NT2/D1 (cell line): Measurements from ENCODE around the gene SIKE1.
A peak's percentile ranks its signal among the peaks of the same experiment; 100 is the strongest.

Experiments used
- DNase-seq: peaks from one replicate; pipeline ENCODE4 v3.0.0-alpha.2; 2011; ENCODE audit warnings: low read depth, low spot score
- H3K27me3 ChIP-seq: 2 replicates; pipeline ENCODE4 v1.6.0; 2011; ENCODE audit warnings: mild to moderate bottlenecking; ENCODE audit not compliant: insufficient read length, insufficient read depth
- H3K36me3 ChIP-seq: 2 replicates; pipeline ENCODE4 v1.6.1; 2011; ENCODE audit warnings: mild to moderate bottlenecking, low read length, mixed read lengths; ENCODE audit not compliant: insufficient read depth, insufficient read length
- H3K4me1 ChIP-seq: 2 replicates; pipeline ENCODE4 v1.5.1; 2011; ENCODE audit not compliant: insufficient read depth, insufficient read length
- H3K4me3 ChIP-seq: 2 replicates; pipeline ENCODE4 v1.5.1; 2011; ENCODE audit warnings: low read depth; ENCODE audit not compliant: insufficient read length
- H3K9ac ChIP-seq: 2 replicates; pipeline ENCODE4 v1.6.0; 2011; ENCODE audit warnings: low read depth; ENCODE audit not compliant: insufficient read length
- H3K9me3 ChIP-seq: 2 replicates; pipeline ENCODE4 v1.5.1; 2011; ENCODE audit warnings: mild to moderate bottlenecking, low read length; ENCODE audit not compliant: insufficient read depth
- SUZ12 ChIP-seq: IDR thresholded peaks from 2 replicates; pipeline ENCODE4 v1.6.1; 2011; ENCODE audit not compliant: insufficient read length, insufficient read depth; ENCODE audit errors: extremely low read depth
- YY1 ChIP-seq: IDR thresholded peaks from 2 replicates; pipeline ENCODE4 v1.6.1; 2011; ENCODE audit not compliant: insufficient read length, insufficient read depth
- ZNF274 ChIP-seq: IDR thresholded peaks from 2 replicates; pipeline ENCODE4 v1.6.1; 2011; ENCODE audit warnings: mild to moderate bottlenecking, low read depth, low read length

SIKE1 gene

DNA sequence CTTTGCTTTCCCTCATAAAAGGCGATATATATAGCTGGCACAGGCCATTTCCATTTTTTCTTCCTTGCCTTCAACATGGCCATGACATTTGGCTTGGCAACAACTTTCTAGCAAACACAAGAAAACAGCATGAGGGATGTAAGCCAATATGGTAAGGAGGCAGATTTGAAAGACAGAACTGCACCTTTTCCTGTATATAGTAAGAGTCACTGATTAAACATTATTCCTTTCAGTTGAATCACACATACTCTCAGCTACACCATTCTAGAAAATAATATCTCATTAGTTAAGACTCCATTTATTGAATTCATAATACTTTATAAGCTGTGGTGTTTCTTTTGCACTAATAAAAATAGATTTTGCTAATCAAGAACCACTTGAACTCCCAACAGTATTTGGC is 9.5 kb downstream of the SIKE1 start:
- no peak for DNase-seq
- Histone ChIP-seq H3K9ac (no peak overlapping the region), H3K27me3 (no peaks in the 10 kb centered on the region), H3K4me1 (no peaks in the 10 kb centered on the region), H3K4me3 (no peak overlapping the region), H3K36me3 (peaks cover 72% of the 10 kb centered on the region), H3K9me3 (no peaks in the 10 kb centered on the region)
- no peak for TF ChIP-seq SUZ12
- TF ChIP-seq YY1: no peak
- no peak for TF ChIP-seq ZNF274

DNA sequence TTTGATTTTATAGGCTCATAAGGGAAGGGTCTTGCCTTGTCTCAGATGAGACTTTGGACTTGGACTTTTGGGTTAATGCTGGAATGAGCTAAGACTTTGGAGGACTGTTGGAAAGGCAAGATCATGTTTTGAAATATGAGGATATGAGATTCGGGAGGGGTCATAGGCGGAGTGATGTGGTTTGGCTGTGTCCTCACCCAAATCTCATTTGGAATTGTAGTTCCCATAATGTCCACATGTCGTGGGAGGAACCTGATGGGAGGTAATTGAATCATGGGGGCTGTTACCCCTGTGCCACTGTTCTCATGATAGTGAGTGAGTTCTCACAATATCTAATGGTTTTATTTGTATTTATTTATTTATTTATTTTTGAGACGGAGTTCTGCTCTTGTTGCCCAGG is 15.8 kb downstream of the SIKE1 start:
- peaks cover 9% of the 10 kb centered on the region for H3K36me3 ChIP-seq
- no peak for DNase-seq
- peaks cover 9% of the 10 kb centered on the region; the same call in 1 of the 2 replicates for H3K9me3 ChIP-seq
- no peaks in the 10 kb centered on the region for H3K4me1 ChIP-seq
- no peak overlapping the region for H3K9ac ChIP-seq
- H3K4me3 ChIP-seq: no peak overlapping the region
- H3K27me3 ChIP-seq: no peaks in the 10 kb centered on the region
- no peak for TF ChIP-seq ZNF274
- no peak for TF ChIP-seq YY1
- TF ChIP-seq SUZ12: no peak

DNA sequence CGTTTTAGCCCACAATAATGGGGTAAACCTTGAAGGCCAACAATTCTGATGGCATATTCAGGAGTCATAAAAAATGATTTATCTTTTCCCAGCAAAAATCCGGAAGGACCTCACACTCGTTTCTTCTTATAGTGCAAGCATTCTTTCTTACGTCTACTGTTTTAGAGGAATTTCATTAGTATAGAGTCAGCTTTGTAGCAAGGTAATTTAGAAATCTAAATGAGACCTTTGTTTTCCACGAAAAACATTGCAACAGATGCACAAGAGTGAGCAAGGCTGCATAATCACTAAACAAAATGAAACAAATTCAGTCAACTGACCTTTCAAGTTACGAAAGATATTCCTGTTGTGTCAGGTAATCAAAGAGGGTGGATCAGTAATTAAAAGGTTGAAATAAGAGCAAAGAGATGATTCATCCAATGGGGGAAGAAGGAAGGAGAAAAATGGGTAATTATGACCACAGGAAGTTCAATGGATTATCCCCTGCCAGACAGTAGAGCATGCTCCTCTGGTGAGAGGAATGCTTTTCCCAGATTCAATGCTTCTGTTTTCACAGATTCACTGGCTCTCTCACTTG is 22.1 kb downstream of the SIKE1 start:
- Histone ChIP-seq H3K9me3 (no peaks in the 10 kb centered on the region), H3K27me3 (no peaks in the 10 kb centered on the region), H3K9ac (peak overlapping the region; percentile 100), H3K4me1 (no peaks in the 10 kb centered on the region), H3K4me3 (no peak overlapping the region), H3K36me3 (peaks cover 29% of the 10 kb centered on the region)
- TF ChIP-seq SUZ12 (no peak), ZNF274 (no peak), YY1 (no peak)
- DNase-seq: no peak

GRCh38 chr1:114757455-114758255 is 22.8 kb downstream of the SIKE1 start, which contains the start of gene CSDE1:
CSDE1 (minus strand) TSS chr1:114757984; CDS start chr1:114739890, 18,094 bp downstream.
- TF ChIP-seq YY1 (peak; percentile 96), SUZ12 (no peak), ZNF274 (no peak)
- Histone ChIP-seq H3K9ac (peak within 1 kb of the TSS; percentile 100), H3K9me3 (no peaks in the 10 kb centered on the region), H3K27me3 (no peaks in the 10 kb centered on the region), H3K36me3 (peaks cover 34% of the 10 kb centered on the region), H3K4me3 (peak within 1 kb of the TSS; percentile 100), H3K4me1 (peaks cover under 1% of the 10 kb centered on the region)
- DNase-seq: peak; percentile 99

DNA sequence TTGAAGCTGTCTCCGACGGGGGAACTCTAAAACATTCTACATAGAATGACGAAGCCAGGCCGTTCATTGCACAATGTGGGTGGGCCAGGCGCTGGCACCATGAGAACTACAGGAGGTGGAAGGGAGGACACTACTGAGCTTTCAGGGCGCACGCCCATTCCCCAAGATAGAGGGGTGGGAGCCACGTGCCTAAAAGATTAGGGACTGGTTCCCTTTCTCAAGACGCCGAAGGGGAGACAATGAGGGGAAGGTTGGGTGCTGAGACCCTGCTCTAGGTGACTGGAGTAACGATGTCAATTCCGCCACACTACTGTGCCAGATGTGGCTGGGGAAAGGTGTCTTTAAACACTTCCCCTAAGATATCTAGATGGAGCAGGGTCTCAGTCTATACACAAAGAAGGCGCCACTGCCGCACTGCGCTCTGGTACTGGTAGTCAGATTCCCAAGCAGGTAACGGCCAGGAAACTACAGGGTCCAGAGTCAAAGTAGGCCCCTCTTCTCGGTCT is 23.5 kb downstream of the SIKE1 start:
- no peak for DNase-seq
- no peaks in the 10 kb centered on the region for H3K27me3 ChIP-seq

GRCh38 chr1:114756009-114756892 is 24.2 kb downstream of the SIKE1 start:
- DNase-seq: no peak
- Histone ChIP-seq H3K4me3 (peak overlapping the region; percentile 100), H3K9ac (peak overlapping the region; percentile 100), H3K9me3 (no peaks in the 10 kb centered on the region), H3K27me3 (no peaks in the 10 kb centered on the region), H3K36me3 (peaks cover 35% of the 10 kb centered on the region), H3K4me1 (peaks cover 3% of the 10 kb centered on the region)
- TF ChIP-seq ZNF274: no peak
- no peak for TF ChIP-seq SUZ12
- TF ChIP-seq YY1: no peak

More for the DNA sequence above, 23.5 kb downstream of the SIKE1 start:
- H3K9ac ChIP-seq: peak overlapping the region; percentile 100
- TF ChIP-seq SUZ12: no peak
- no peak for TF ChIP-seq ZNF274
- no peak for TF ChIP-seq YY1
- peaks cover 34% of the 10 kb centered on the region for H3K36me3 ChIP-seq
- peaks cover 3% of the 10 kb centered on the region for H3K4me1 ChIP-seq
- H3K9me3 ChIP-seq: no peaks in the 10 kb centered on the region
- H3K4me3 ChIP-seq: peak overlapping the region; percentile 100
